ENCODE data around the gene CRELD2. TPM values are rescaled to one million over a fixed set of nuclear protein-coding genes. Genes with fewer than 3 reads are reported as not detected.
A peak's percentile ranks its signal among the peaks of the same experiment; 100 is the strongest.

Gene CRELD2
- total and polyA plus RNA-seq, 2 of the 13 experiments (the other 11 are each of a cell fraction or from before 2014, with no cell fraction given): 17.2 to 44.7 TPM

DNA sequence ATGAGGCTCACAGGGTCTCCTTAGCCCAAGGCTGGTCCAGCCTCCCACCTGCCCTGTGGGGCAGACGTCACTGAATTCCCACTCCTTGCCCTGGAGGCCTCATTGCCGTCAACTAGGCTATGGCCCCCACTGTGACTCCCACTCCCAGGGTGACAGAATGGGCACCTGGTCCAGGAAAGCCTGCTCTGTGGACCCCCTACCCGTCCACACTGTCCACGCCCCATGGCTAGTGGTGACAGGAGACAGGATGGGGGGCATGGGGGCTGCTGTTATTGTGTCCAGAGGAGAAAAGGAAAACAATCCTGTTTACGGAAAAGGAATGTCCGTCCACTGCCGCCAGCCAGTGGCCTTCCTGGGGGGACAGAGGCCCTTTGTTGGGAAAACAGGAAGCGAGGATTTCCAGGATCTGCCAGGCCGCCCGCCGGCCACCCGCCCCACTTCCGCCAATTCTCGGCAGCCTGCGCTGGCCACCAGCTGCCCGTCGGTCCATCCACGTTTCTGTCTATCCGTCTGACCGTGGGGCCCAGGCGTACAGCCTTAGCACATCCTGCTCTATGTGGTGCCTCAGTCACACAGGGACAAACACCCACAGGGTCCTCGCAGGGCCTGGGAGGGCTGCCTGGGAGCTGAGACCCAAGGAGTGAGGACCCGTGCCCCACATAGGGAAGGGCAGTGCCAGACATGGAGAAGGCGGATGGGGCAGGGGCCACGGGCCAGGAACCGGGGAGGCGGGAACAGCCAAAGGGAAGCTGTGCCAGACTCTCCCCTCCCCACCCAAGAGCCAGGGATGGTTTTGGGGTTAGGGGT, 19.5 kb downstream of the CRELD2 start (continued):
- TF ChIP-seq, protein P1, sequence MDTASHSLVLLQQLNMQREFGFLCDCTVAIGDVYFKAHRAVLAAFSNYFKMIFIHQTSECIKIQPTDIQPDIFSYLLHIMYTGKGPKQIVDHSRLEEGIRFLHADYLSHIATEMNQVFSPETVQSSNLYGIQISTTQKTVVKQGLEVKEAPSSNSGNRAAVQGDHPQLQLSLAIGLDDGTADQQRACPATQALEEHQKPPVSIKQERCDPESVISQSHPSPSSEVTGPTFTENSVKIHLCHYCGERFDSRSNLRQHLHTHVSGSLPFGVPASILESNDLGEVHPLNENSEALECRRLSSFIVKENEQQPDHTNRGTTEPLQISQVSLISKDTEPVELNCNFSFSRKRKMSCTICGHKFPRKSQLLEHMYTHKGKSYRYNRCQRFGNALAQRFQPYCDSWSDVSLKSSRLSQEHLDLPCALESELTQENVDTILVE (CRISPR knock-in tag; IDR thresholded peaks at IDR 0.05): peak; percentile 64; the same call in 1 of the 2 replicates
- TF ChIP-seq, protein P2, sequence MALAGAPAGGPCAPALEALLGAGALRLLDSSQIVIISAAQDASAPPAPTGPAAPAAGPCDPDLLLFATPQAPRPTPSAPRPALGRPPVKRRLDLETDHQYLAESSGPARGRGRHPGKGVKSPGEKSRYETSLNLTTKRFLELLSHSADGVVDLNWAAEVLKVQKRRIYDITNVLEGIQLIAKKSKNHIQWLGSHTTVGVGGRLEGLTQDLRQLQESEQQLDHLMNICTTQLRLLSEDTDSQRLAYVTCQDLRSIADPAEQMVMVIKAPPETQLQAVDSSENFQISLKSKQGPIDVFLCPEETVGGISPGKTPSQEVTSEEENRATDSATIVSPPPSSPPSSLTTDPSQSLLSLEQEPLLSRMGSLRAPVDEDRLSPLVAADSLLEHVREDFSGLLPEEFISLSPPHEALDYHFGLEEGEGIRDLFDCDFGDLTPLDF (CRISPR knock-in tag; IDR thresholded peaks at IDR 0.05): no peak
- TF ChIP-seq ZNF678 (CRISPR knock-in tag; IDR thresholded peaks at IDR 0.05) (0 out of 2 replicates have a peak, but pooled peaks have one; percentile 33), ZNF260 (CRISPR knock-in tag; IDR thresholded peaks at IDR 0.05; ENCODE audit: borderline replicate concordance, low read depth) (no peak), CENPT (CRISPR knock-in tag; IDR thresholded peaks at IDR 0.05; ENCODE audit: low read depth) (no peak), ZNF782 (CRISPR knock-in tag; IDR thresholded peaks at IDR 0.05; ENCODE audit: borderline replicate concordance) (no peak), RFX3 (CRISPR knock-in tag; IDR thresholded peaks at IDR 0.05) (no peak), ZMYM2 (CRISPR knock-in tag; IDR thresholded peaks at IDR 0.05) (0 out of 2 replicates have a peak, but pooled peaks have one; percentile 48), GTF3A (CRISPR knock-in tag; conservative IDR thresholded peaks at IDR 0.05) (no peak), RBM39 (IDR thresholded peaks at IDR 0.05; ENCODE audit: low read depth, low read length, poor library complexity, severe bottlenecking) (peak; percentile 22), DR1 (CRISPR knock-in tag; IDR thresholded peaks at IDR 0.05) (no peak), TCF7L2 (IDR thresholded peaks at IDR 0.05; ENCODE audit: low read depth, low read length) (no peak), ZSCAN21 (CRISPR knock-in tag; IDR thresholded peaks at IDR 0.05; ENCODE audit: borderline replicate concordance) (no peak; the same call in 1 of the 2 replicates), ZBTB7A (CRISPR knock-in tag; IDR thresholded peaks at IDR 0.05) (peak; percentile 90), ZNF33A (CRISPR knock-in tag; IDR thresholded peaks at IDR 0.05; ENCODE audit: borderline replicate concordance) (no peak), ZNF709 (CRISPR knock-in tag; IDR thresholded peaks at IDR 0.05) (peak; percentile 17; the same call in 1 of the 2 replicates), SAFB2 (CRISPR knock-in tag; IDR thresholded peaks at IDR 0.05; ENCODE audit: borderline replicate concordance, low read depth) (no peak)
- TF ChIP-seq, protein P3, sequence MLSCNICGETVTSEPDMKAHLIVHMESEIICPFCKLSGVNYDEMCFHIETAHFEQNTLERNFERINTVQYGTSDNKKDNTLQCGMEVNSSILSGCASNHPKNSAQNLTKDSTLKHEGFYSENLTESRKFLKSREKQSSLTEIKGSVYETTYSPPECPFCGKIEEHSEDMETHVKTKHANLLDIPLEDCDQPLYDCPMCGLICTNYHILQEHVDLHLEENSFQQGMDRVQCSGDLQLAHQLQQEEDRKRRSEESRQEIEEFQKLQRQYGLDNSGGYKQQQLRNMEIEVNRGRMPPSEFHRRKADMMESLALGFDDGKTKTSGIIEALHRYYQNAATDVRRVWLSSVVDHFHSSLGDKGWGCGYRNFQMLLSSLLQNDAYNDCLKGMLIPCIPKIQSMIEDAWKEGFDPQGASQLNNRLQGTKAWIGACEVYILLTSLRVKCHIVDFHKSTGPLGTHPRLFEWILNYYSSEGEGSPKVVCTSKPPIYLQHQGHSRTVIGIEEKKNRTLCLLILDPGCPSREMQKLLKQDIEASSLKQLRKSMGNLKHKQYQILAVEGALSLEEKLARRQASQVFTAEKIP (CRISPR knock-in tag; IDR thresholded peaks at IDR 0.05; ENCODE audit: borderline replicate concordance): no peak
- TF ChIP-seq, protein P4, sequence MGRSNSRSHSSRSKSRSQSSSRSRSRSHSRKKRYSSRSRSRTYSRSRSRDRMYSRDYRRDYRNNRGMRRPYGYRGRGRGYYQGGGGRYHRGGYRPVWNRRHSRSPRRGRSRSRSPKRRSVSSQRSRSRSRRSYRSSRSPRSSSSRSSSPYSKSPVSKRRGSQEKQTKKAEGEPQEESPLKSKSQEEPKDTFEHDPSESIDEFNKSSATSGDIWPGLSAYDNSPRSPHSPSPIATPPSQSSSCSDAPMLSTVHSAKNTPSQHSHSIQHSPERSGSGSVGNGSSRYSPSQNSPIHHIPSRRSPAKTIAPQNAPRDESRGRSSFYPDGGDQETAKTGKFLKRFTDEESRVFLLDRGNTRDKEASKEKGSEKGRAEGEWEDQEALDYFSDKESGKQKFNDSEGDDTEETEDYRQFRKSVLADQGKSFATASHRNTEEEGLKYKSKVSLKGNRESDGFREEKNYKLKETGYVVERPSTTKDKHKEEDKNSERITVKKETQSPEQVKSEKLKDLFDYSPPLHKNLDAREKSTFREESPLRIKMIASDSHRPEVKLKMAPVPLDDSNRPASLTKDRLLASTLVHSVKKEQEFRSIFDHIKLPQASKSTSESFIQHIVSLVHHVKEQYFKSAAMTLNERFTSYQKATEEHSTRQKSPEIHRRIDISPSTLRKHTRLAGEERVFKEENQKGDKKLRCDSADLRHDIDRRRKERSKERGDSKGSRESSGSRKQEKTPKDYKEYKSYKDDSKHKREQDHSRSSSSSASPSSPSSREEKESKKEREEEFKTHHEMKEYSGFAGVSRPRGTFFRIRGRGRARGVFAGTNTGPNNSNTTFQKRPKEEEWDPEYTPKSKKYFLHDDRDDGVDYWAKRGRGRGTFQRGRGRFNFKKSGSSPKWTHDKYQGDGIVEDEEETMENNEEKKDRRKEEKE (IDR thresholded peaks at IDR 0.05): no peak
- TF ChIP-seq, protein P5, sequence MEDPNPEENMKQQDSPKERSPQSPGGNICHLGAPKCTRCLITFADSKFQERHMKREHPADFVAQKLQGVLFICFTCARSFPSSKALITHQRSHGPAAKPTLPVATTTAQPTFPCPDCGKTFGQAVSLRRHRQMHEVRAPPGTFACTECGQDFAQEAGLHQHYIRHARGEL (CRISPR knock-in tag; IDR thresholded peaks at IDR 0.05): no peak

All from HepG2 (cell line).